ENCODE data around the gene MBD3. TPM values are rescaled to one million over a fixed set of nuclear protein-coding genes. Genes with fewer than 3 reads are reported as not detected.

The MBD3 gene
- total RNA-seq, 1 donor from 2014 or later = 34.2 TPM

DNA sequence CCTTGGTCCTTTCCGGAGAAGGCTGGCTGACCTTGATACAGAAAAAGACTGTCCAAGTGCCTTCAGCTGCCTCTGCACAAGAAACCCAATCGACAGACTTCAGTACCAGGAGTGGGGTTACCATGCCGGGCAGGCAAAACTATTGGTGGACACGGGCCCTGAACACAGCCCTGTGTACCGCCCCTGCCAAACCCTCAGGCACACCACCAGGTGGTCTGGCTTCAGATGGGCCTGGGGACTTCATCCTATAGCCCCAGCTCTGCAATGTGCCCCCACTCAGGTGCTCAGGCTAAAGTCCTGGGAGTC is 42.2 kb upstream of the MBD3 start:
- Histone ChIP-seq H3K9me3 (ENCODE audit: low read depth) (no peaks in the 10 kb centered on the region), H3K27ac (no peak overlapping the region), H3K4me2 (no peak overlapping the region), H3K4me3 (no peak overlapping the region), H3K4me1 (no peaks in the 10 kb centered on the region), H3F3A (ENCODE audit: low read depth) (peaks cover 6% of the 10 kb centered on the region), H3K9ac (no peak overlapping the region), H4K20me1 (ENCODE audit: low read depth) (peaks cover 100% of the 10 kb centered on the region), H3K27me3 (no peaks in the 10 kb centered on the region), H2AFZ (replicated peaks) (no peak overlapping the region), H3K36me3 (peaks cover 5% of the 10 kb centered on the region), H3K79me2 (ENCODE audit: low read depth) (peaks cover 98% of the 10 kb centered on the region)
- H3K4me3 Mint-ChIP-seq = no peak overlapping the region
- DNase-seq (ENCODE audit: low spot score) = no peak
- H3K4me1 Mint-ChIP-seq = no peaks in the 10 kb centered on the region
- H3K27me3 Mint-ChIP-seq (ENCODE audit: insufficient read depth, low read depth) = peaks cover 10% of the 10 kb centered on the region
- peaks cover 32% of the 10 kb centered on the region for H3K36me3 Mint-ChIP-seq
- TF ChIP-seq, protein P1, sequence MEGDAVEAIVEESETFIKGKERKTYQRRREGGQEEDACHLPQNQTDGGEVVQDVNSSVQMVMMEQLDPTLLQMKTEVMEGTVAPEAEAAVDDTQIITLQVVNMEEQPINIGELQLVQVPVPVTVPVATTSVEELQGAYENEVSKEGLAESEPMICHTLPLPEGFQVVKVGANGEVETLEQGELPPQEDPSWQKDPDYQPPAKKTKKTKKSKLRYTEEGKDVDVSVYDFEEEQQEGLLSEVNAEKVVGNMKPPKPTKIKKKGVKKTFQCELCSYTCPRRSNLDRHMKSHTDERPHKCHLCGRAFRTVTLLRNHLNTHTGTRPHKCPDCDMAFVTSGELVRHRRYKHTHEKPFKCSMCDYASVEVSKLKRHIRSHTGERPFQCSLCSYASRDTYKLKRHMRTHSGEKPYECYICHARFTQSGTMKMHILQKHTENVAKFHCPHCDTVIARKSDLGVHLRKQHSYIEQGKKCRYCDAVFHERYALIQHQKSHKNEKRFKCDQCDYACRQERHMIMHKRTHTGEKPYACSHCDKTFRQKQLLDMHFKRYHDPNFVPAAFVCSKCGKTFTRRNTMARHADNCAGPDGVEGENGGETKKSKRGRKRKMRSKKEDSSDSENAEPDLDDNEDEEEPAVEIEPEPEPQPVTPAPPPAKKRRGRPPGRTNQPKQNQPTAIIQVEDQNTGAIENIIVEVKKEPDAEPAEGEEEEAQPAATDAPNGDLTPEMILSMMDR (IDR thresholded peaks at IDR 0.05) = no peak
- no peak for TF ChIP-seq EZH2phosphoT487 (IDR thresholded peaks at IDR 0.05)
- TF ChIP-seq EZH2 (IDR thresholded peaks at IDR 0.05) = no peak
- H3K27ac Mint-ChIP-seq = no peak overlapping the region
- peaks cover 2% of the 10 kb centered on the region for H3K9me3 Mint-ChIP-seq

- Histone ChIP-seq H3K4me1 (no peaks in the 10 kb centered on the region), H3K4me2 (no peak overlapping the region), H3K9ac (no peak overlapping the region), H4K20me1 (ENCODE audit: low read depth) (peaks cover 100% of the 10 kb centered on the region), H3K9me3 (ENCODE audit: low read depth) (no peaks in the 10 kb centered on the region), H3K79me2 (ENCODE audit: low read depth) (peaks cover 98% of the 10 kb centered on the region), H3K27ac (no peak overlapping the region), H3K27me3 (no peaks in the 10 kb centered on the region), H3K36me3 (peaks cover 5% of the 10 kb centered on the region), H3F3A (ENCODE audit: low read depth) (peaks cover 8% of the 10 kb centered on the region), H3K4me3 (no peak overlapping the region), H2AFZ (replicated peaks) (no peak overlapping the region)
- Mint-ChIP-seq H3K36me3 (peaks cover 27% of the 10 kb centered on the region), H3K4me1 (no peaks in the 10 kb centered on the region), H3K27ac (no peak overlapping the region), H3K27me3 (ENCODE audit: insufficient read depth, low read depth) (peaks cover 10% of the 10 kb centered on the region), H3K9me3 (peaks cover 2% of the 10 kb centered on the region), H3K4me3 (no peak overlapping the region)
- DNase-seq (ENCODE audit: low spot score) = no peak
- no peak for TF ChIP-seq EZH2phosphoT487 (IDR thresholded peaks at IDR 0.05)
- TF ChIP-seq, protein P1 (IDR thresholded peaks at IDR 0.05) = no peak
Measured at GRCh38 chr19:1634242-1634937, 41.7 kb upstream of the MBD3 start.

- H3K4me3 ChIP-seq = no peak overlapping the region
- H3K27me3 Mint-ChIP-seq (ENCODE audit: insufficient read depth, low read depth) = peaks cover 10% of the 10 kb centered on the region
Measured at GRCh38 chr19:1633269-1633826, 40.7 kb upstream of the MBD3 start.

More at GRCh38 chr19:1633269-1633826, 40.7 kb upstream of the MBD3 start:
- no peak for DNase-seq (ENCODE audit: low spot score)
- Mint-ChIP-seq H3K9me3 (peaks cover 2% of the 10 kb centered on the region), H3K4me1 (no peaks in the 10 kb centered on the region), H3K36me3 (peaks cover 20% of the 10 kb centered on the region), H3K4me3 (no peak overlapping the region), H3K27ac (no peak overlapping the region)
- Histone ChIP-seq H2AFZ (replicated peaks) (no peak overlapping the region), H3K9ac (no peak overlapping the region), H4K20me1 (ENCODE audit: low read depth) (peaks cover 94% of the 10 kb centered on the region), H3K4me1 (no peaks in the 10 kb centered on the region), H3K4me2 (no peak overlapping the region), H3K27me3 (no peaks in the 10 kb centered on the region), H3K36me3 (peaks cover 2% of the 10 kb centered on the region), H3F3A (ENCODE audit: low read depth) (peaks cover 6% of the 10 kb centered on the region), H3K27ac (no peak overlapping the region), H3K79me2 (ENCODE audit: low read depth) (peaks cover 91% of the 10 kb centered on the region), H3K9me3 (ENCODE audit: low read depth) (no peaks in the 10 kb centered on the region)
- TF ChIP-seq EZH2 (IDR thresholded peaks at IDR 0.05) (no peak), EZH2phosphoT487 (IDR thresholded peaks at IDR 0.05) (no peak)
- TF ChIP-seq, protein P1 (IDR thresholded peaks at IDR 0.05) = no peak
